ENCODE data around the gene SCN7A.

Gene SCN7A

GRCh38 chr2:166518634-166519390 lies 24.8 kb upstream of the SCN7A start:
- H3K36me3 ChIP-seq (replicated peaks; ENCODE audit: insufficient read depth, low read length): no peaks in the 10 kb centered on the region
- no peak for DNase-seq
- no peak for TF ChIP-seq EZH2 (optimal IDR thresholded peaks at IDR 0.05; ENCODE audit: low read depth, low read length)
- TF ChIP-seq, protein P1, sequence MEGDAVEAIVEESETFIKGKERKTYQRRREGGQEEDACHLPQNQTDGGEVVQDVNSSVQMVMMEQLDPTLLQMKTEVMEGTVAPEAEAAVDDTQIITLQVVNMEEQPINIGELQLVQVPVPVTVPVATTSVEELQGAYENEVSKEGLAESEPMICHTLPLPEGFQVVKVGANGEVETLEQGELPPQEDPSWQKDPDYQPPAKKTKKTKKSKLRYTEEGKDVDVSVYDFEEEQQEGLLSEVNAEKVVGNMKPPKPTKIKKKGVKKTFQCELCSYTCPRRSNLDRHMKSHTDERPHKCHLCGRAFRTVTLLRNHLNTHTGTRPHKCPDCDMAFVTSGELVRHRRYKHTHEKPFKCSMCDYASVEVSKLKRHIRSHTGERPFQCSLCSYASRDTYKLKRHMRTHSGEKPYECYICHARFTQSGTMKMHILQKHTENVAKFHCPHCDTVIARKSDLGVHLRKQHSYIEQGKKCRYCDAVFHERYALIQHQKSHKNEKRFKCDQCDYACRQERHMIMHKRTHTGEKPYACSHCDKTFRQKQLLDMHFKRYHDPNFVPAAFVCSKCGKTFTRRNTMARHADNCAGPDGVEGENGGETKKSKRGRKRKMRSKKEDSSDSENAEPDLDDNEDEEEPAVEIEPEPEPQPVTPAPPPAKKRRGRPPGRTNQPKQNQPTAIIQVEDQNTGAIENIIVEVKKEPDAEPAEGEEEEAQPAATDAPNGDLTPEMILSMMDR (IDR thresholded peaks at IDR 0.05; ENCODE audit: low read length): no peak
- no peak for TF ChIP-seq EZH2phosphoT487 (IDR thresholded peaks at IDR 0.05; ENCODE audit: low read length)
- no peak overlapping the region for H3K9ac ChIP-seq (ENCODE audit: low read length)
- no peaks in the 10 kb centered on the region for H3K27me3 ChIP-seq (replicated peaks; ENCODE audit: insufficient read depth, low read length)
- no peaks in the 10 kb centered on the region for H3K79me2 ChIP-seq (ENCODE audit: low read length)
- H3K4me2 ChIP-seq (ENCODE audit: low read depth, low read length): no peak overlapping the region
- H3K9me3 ChIP-seq (replicated peaks; ENCODE audit: insufficient read depth, low read length): no peaks in the 10 kb centered on the region
- no peaks in the 10 kb centered on the region for H4K20me1 ChIP-seq (ENCODE audit: insufficient read depth, low read length)
- no peaks in the 10 kb centered on the region for H3K4me1 ChIP-seq (ENCODE audit: low read length)
- H3F3A ChIP-seq (ENCODE audit: insufficient read depth, low read length): no peaks in the 10 kb centered on the region
- no peaks in the 10 kb centered on the region for H3K9me2 ChIP-seq (replicated peaks; ENCODE audit: insufficient read depth, low read length)
- H3K4me3 ChIP-seq (ENCODE audit: low read length): no peak overlapping the region
- no peak overlapping the region for H3K27ac ChIP-seq (ENCODE audit: low read length)
- no peak overlapping the region for H2AFZ ChIP-seq (ENCODE audit: low read length)

- H3F3A ChIP-seq (ENCODE audit: insufficient read depth, low read length): no peaks in the 10 kb centered on the region
- H3K4me2 ChIP-seq (ENCODE audit: low read depth, low read length): no peak overlapping the region
- no peak overlapping the region for H2AFZ ChIP-seq (ENCODE audit: low read length)
- H3K36me3 ChIP-seq (replicated peaks; ENCODE audit: insufficient read depth, low read length): no peaks in the 10 kb centered on the region
- H3K27ac ChIP-seq (ENCODE audit: low read length): no peak overlapping the region
- H3K9me3 ChIP-seq (replicated peaks; ENCODE audit: insufficient read depth, low read length): no peaks in the 10 kb centered on the region
- TF ChIP-seq EZH2 (optimal IDR thresholded peaks at IDR 0.05; ENCODE audit: low read depth, low read length): no peak
- no peak for TF ChIP-seq EZH2phosphoT487 (IDR thresholded peaks at IDR 0.05; ENCODE audit: low read length)
- TF ChIP-seq, protein P1 (IDR thresholded peaks at IDR 0.05; ENCODE audit: low read length): no peak
- H3K27me3 ChIP-seq (replicated peaks; ENCODE audit: insufficient read depth, low read length): no peaks in the 10 kb centered on the region
- no peaks in the 10 kb centered on the region for H3K4me1 ChIP-seq (ENCODE audit: low read length)
- H4K20me1 ChIP-seq (ENCODE audit: insufficient read depth, low read length): no peaks in the 10 kb centered on the region
- no peaks in the 10 kb centered on the region for H3K79me2 ChIP-seq (ENCODE audit: low read length)
- H3K4me3 ChIP-seq (ENCODE audit: low read length): no peak overlapping the region
- H3K9ac ChIP-seq (ENCODE audit: low read length): no peak overlapping the region
- no peaks in the 10 kb centered on the region for H3K9me2 ChIP-seq (replicated peaks; ENCODE audit: insufficient read depth, low read length)
- DNase-seq: no peak
These were observed 23.5 kb upstream of the SCN7A start for GRCh38 chr2:166517533-166518061.

- Histone ChIP-seq H3K4me2 (ENCODE audit: low read depth, low read length) (no peak overlapping the region), H3K27me3 (replicated peaks; ENCODE audit: insufficient read depth, low read length) (no peaks in the 10 kb centered on the region), H3K27ac (ENCODE audit: low read length) (no peak overlapping the region), H4K20me1 (ENCODE audit: insufficient read depth, low read length) (no peaks in the 10 kb centered on the region), H3K4me1 (ENCODE audit: low read length) (no peaks in the 10 kb centered on the region), H3F3A (ENCODE audit: insufficient read depth, low read length) (no peaks in the 10 kb centered on the region), H3K9me2 (replicated peaks; ENCODE audit: insufficient read depth, low read length) (no peaks in the 10 kb centered on the region), H3K79me2 (ENCODE audit: low read length) (no peaks in the 10 kb centered on the region), H3K9ac (ENCODE audit: low read length) (no peak overlapping the region), H3K9me3 (replicated peaks; ENCODE audit: insufficient read depth, low read length) (no peaks in the 10 kb centered on the region), H3K4me3 (ENCODE audit: low read length) (no peak overlapping the region), H3K36me3 (replicated peaks; ENCODE audit: insufficient read depth, low read length) (no peaks in the 10 kb centered on the region), H2AFZ (ENCODE audit: low read length) (no peak overlapping the region)
- TF ChIP-seq EZH2 (optimal IDR thresholded peaks at IDR 0.05; ENCODE audit: low read depth, low read length): no peak
- TF ChIP-seq, protein P1 (IDR thresholded peaks at IDR 0.05; ENCODE audit: low read length): peak; percentile 61
- DNase-seq: peak; percentile 16
These were observed 22.8 kb upstream of the SCN7A start for GRCh38 chr2:166516712-166517303.

Measured in MM.1S (cell line).